ENCODE data around the gene NKAIN1.
"Not testable (repeated sequence)": the region's sequence is repeated elsewhere in the genome, so short reads cannot be mapped to it uniquely, and the experiment has no call there.

Gene NKAIN1

GRCh38 chr1:31191281-31191680 is 48.4 kb downstream of the NKAIN1 start:
- no peak for DNase-seq

- no peak for DNase-seq
Observed at GRCh38 chr1:31189696-31190674, 49.7 kb downstream of the NKAIN1 start.

- DNase-seq: no peak
Observed at GRCh38 chr1:31183927-31184554, 55.6 kb downstream of the NKAIN1 start.

GRCh38 chr1:31183126-31183525 is 56.6 kb downstream of the NKAIN1 start:
- no peak for DNase-seq

GRCh38 chr1:31182352-31182751 is 57.3 kb downstream of the NKAIN1 start:
- DNase-seq: no peak

- DNase-seq: no peak
Observed at GRCh38 chr1:31181515-31182343, 58.0 kb downstream of the NKAIN1 start.

- no peak for DNase-seq
Observed at GRCh38 chr1:31180338-31180737, 59.3 kb downstream of the NKAIN1 start.

GRCh38 chr1:31176291-31176690 is 63.4 kb downstream of the NKAIN1 start:
- DNase-seq: not testable (repeated sequence)

- DNase-seq: no peak
Observed at GRCh38 chr1:31170486-31170735, 69.3 kb downstream of the NKAIN1 start.

- DNase-seq: no peak
Observed at GRCh38 chr1:31166462-31166861, 73.2 kb downstream of the NKAIN1 start.

- no peak for DNase-seq
Observed at GRCh38 chr1:31164291-31164690, 75.4 kb downstream of the NKAIN1 start.

GRCh38 chr1:31163866-31164265 is 75.8 kb downstream of the NKAIN1 start:
- DNase-seq: no peak

- no peak for DNase-seq
Observed at GRCh38 chr1:31161571-31161970, 78.1 kb downstream of the NKAIN1 start.

GRCh38 chr1:31159869-31160611 is 79.6 kb downstream of the NKAIN1 start:
- no peak for DNase-seq

- DNase-seq: no peak
Observed at GRCh38 chr1:31159323-31159722, 80.4 kb downstream of the NKAIN1 start.

- peak; percentile 18 for DNase-seq
Observed at GRCh38 chr1:31155216-31155806, 84.4 kb downstream of the NKAIN1 start.

- no peak for DNase-seq
Observed at GRCh38 chr1:31154632-31155215, 85.0 kb downstream of the NKAIN1 start.

- no peak for DNase-seq
Observed at GRCh38 chr1:31154000-31154631, 85.6 kb downstream of the NKAIN1 start.

GRCh38 chr1:31153423-31153822 is 86.3 kb downstream of the NKAIN1 start:
- no peak for DNase-seq

GRCh38 chr1:31152181-31152795 is 87.4 kb downstream of the NKAIN1 start:
- DNase-seq: no peak

- no peak for DNase-seq
Observed at GRCh38 chr1:31151402-31151801, 88.3 kb downstream of the NKAIN1 start.
